ENCODE results near the gene RAB18.

RAB18 gene

DNA sequence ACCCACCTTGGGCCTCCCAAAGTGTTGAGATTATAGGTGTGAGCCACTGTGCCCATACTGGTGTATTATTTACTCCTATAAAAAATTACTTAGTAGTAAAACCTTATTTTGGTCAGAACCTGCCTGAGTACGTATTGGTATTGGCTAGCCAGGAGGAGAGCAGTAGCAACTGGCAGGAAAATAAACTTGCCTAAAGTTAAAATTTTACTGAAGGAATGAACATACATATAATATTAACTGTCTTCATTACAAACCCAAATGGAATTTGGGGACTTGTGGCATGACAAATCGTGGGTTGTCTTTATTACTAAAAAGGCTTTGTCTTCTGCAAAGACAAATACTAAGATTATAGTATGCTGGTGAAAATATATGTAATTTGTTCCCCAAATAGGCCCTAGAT, 8.4 kb downstream of the RAB18 start (continued):
- TF ChIP-seq BCL11B (tag by site-specific recombination; IDR thresholded peaks at IDR 0.05; ENCODE audit: low read depth): no peak

DNA sequence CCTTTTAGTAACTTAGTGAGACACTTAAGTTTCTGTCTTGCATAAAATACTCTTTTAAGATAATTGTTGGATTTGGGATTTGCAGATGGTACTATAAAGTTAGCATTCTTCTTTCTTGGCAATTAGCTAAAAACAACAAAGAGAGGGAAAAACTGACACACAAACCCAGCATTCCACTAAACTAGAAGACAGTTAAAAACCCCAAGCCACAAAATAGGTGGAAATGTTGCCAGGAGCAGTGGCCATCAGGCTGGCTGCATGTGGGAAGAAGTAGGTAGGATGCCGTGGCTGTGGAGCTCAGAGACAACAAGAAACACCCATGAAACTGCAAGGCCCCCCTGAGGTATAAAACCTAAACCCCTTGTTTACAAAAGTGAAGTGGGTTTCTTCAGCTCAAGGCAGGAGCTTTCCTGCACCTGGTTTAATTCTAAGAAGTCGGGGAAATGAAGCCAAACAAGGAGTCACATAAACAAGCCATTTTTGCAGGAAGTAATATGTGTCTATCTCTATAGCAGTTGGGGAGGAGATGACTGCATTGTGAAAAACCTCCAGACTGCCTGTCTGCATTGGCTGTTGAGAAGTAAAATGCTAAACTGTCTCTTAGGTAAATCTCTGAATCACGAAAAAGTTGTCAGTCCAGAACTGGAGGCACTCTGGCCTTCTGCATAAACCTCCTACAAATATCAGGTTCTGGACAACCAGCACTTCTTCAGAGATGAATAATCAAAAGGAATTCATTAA, 9.5 kb downstream of the RAB18 start:
- Histone ChIP-seq H3K36me3 (ENCODE audit: control insufficient read depth in 2 of 2, insufficient read depth in 1 of 2, low read length in 2 of 2) (peaks cover 37 to 40% of the 10 kb centered on the region in 2 experiments), H3K4me3 (ENCODE audit: low read depth, low read length) (no peak overlapping the region), H3K27ac (ENCODE audit: extremely low read depth, low read depth, low read length) (no peak overlapping the region), H3K9me3 (ENCODE audit: control insufficient read depth, insufficient read depth, low read depth, low read length) (no peaks in the 10 kb centered on the region), H3K4me1 (ENCODE audit: control insufficient read depth, insufficient read depth, low read length) (no peaks in the 10 kb centered on the region)
- TF ChIP-seq, protein P1, sequence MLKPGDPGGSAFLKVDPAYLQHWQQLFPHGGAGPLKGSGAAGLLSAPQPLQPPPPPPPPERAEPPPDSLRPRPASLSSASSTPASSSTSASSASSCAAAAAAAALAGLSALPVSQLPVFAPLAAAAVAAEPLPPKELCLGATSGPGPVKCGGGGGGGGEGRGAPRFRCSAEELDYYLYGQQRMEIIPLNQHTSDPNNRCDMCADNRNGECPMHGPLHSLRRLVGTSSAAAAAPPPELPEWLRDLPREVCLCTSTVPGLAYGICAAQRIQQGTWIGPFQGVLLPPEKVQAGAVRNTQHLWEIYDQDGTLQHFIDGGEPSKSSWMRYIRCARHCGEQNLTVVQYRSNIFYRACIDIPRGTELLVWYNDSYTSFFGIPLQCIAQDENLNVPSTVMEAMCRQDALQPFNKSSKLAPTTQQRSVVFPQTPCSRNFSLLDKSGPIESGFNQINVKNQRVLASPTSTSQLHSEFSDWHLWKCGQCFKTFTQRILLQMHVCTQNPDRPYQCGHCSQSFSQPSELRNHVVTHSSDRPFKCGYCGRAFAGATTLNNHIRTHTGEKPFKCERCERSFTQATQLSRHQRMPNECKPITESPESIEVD (tag by site-specific recombination; IDR thresholded peaks at IDR 0.05): peak; percentile 26; the same call in 1 of the 2 replicates
- no peak for TF ChIP-seq ZBTB26 (tag by site-specific recombination; optimal IDR thresholded peaks at IDR 0.05)
- ChIA-PET CTCF (no interaction called here), POLR2A (interaction anchor here (1.3 kb wide), 1 partner anchor 10 kb away, joined by 4 read pairs; the partner anchor contains the start of gene RAB18)

DNA sequence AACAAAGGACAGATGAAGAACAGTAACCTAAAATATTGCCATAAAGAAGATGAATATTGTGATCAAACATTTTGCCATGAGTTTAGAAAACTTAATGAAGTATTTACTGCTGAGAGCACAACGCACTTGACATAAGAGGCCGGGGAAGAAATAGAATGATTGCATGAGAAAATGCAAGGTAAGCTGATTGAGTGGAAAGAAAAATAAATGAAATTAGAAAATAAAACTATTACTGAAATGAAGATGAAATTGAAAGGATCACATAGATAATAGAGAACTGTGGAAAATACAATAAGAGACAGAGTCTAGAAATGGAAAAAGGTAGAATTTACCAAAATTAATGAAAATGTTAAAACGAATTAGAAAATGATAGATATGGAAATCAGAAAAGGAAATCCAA, 10.1 kb downstream of the RAB18 start:
- no peak overlapping the region for H3K27ac ChIP-seq (ENCODE audit: extremely low read depth, low read depth, low read length)
- H3K9me3 ChIP-seq (ENCODE audit: control insufficient read depth, insufficient read depth, low read depth, low read length): no peaks in the 10 kb centered on the region
- TF ChIP-seq ZNF514 (tag by site-specific recombination; IDR thresholded peaks at IDR 0.05): no peak
- peak; percentile 71 for TF ChIP-seq PRDM1 (tag by site-specific recombination; IDR thresholded peaks at IDR 0.05)
- CTCF ChIA-PET: no interaction called here
- H3K36me3 ChIP-seq (ENCODE audit: control insufficient read depth in 2 of 2, insufficient read depth in 1 of 2, low read length in 2 of 2): peaks cover 38 to 39% of the 10 kb centered on the region in 2 experiments
- no peak overlapping the region for H3K4me3 ChIP-seq (ENCODE audit: low read depth, low read length)
- POLR2A ChIA-PET: interaction anchor here (1.3 kb wide), 2 partner anchors 10 kb away, joined by 4 to 5 read pairs; partner anchors contain the start of gene RAB18
- no peaks in the 10 kb centered on the region for H3K4me1 ChIP-seq (ENCODE audit: control insufficient read depth, insufficient read depth, low read length)

- ChIA-PET POLR2A (no interaction called here), CTCF (no interaction called here)
- H3K4me1 ChIP-seq (ENCODE audit: control insufficient read depth, insufficient read depth, low read length): no peaks in the 10 kb centered on the region
- H3K27ac ChIP-seq (ENCODE audit: extremely low read depth, low read depth, low read length): no peak overlapping the region
- no peaks in the 10 kb centered on the region for H3K9me3 ChIP-seq (ENCODE audit: control insufficient read depth, insufficient read depth, low read depth, low read length)
- peaks cover 6 to 16% of the 10 kb centered on the region in 2 experiments for H3K36me3 ChIP-seq (ENCODE audit: control insufficient read depth in 2 of 2, insufficient read depth in 1 of 2, low read length in 2 of 2)
- TF ChIP-seq ZSCAN23 (tag by site-specific recombination; IDR thresholded peaks at IDR 0.05): no peak
- no peak for TF ChIP-seq YY1 (tag by site-specific recombination; IDR thresholded peaks at IDR 0.05)
- TF ChIP-seq ZNF214 (tag by site-specific recombination; IDR thresholded peaks at IDR 0.05; ENCODE audit: borderline replicate concordance): no peak
- no peak for TF ChIP-seq ZNF133 (tag by site-specific recombination; IDR thresholded peaks at IDR 0.05)
- TF ChIP-seq, protein P2, sequence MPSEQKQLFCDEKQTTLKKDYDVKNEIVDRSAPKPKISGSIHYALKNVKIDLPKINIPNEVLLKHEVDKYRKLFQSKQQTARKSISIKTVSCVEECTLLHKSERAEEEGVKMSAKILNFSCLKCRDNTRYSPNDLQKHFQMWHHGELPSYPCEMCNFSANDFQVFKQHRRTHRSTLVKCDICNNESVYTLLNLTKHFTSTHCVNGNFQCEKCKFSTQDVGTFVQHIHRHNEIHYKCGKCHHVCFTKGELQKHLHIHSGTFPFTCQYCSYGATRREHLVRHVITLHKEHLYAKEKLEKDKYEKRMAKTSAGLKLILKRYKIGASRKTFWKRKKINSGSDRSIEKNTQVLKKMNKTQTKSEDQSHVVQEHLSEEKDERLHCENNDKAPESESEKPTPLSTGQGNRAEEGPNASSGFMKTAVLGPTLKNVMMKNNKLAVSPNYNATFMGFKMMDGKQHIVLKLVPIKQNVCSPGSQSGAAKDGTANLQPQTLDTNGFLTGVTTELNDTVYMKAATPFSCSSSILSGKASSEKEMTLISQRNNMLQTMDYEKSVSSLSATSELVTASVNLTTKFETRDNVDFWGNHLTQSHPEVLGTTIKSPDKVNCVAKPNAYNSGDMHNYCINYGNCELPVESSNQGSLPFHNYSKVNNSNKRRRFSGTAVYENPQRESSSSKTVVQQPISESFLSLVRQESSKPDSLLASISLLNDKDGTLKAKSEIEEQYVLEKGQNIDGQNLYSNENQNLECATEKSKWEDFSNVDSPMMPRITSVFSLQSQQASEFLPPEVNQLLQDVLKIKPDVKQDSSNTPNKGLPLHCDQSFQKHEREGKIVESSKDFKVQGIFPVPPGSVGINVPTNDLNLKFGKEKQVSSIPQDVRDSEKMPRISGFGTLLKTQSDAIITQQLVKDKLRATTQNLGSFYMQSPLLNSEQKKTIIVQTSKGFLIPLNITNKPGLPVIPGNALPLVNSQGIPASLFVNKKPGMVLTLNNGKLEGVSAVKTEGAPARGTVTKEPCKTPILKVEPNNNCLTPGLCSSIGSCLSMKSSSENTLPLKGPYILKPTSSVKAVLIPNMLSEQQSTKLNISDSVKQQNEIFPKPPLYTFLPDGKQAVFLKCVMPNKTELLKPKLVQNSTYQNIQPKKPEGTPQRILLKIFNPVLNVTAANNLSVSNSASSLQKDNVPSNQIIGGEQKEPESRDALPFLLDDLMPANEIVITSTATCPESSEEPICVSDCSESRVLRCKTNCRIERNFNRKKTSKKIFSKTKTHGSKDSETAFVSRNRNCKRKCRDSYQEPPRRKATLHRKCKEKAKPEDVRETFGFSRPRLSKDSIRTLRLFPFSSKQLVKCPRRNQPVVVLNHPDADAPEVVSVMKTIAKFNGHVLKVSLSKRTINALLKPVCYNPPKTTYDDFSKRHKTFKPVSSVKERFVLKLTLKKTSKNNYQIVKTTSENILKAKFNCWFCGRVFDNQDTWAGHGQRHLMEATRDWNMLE (tag by site-specific recombination; conservative IDR thresholded peaks at IDR 0.05; ENCODE audit: low read depth): no peak
- no peak for TF ChIP-seq KLF10 (tag by site-specific recombination; IDR thresholded peaks at IDR 0.05)
- no peak for TF ChIP-seq GLIS2 (tag by site-specific recombination; IDR thresholded peaks at IDR 0.05)
- no peak for TF ChIP-seq ZNF169 (tag by site-specific recombination; IDR thresholded peaks at IDR 0.05)
- TF ChIP-seq IKZF3 (tag by site-specific recombination; IDR thresholded peaks at IDR 0.05): no peak
- no peak overlapping the region for H3K4me3 ChIP-seq (ENCODE audit: low read depth, low read length)
Observed at GRCh38 chr10:27518261-27518660, 14.2 kb downstream of the RAB18 start.

Data from HEK293 (cell line).